Stomach (tissue), 9 donors: Measurements from ENCODE around the gene DIS3L2. TPM values are rescaled to one million over a fixed set of nuclear protein-coding genes. Genes with fewer than 3 reads are reported as not detected.
A peak's percentile ranks its signal among the peaks of the same experiment; 100 is the strongest.

ENCODE experiments used
- DNase-seq, 2 donors: peaks; one replicate each; pipeline versions ENCODE4 v3.0.0 to v3.0.0-alpha.2; 2013 to 2019
- H3K27ac ChIP-seq, 5 donors: fragments of 200-600 bp in 4 of 5; sonication (generic) in 4 of 5; one replicate each; pipeline ENCODE4 v1.5.1; 2013 to 2019; ENCODE audit warnings: mild to moderate bottlenecking in 1 of 5, moderate library complexity in 1 of 5
- H3K27me3 ChIP-seq, 3 donors: fragments of 200-600 bp; sonication (generic); one replicate each; pipeline ENCODE4 v1.5.1; 2017 to 2019; ENCODE audit warnings: mixed run types in 1 of 3
- H3K36me3 ChIP-seq, 4 donors: fragments of 200-600 bp; sonication (generic); 1 replicate in 3 of 4; 2 replicates in 1 of 4; pipeline ENCODE4 v1.5.1; 2016 to 2019
- H3K4me1 ChIP-seq, 4 donors: fragments of 200-600 bp; sonication (generic); one replicate each; pipeline ENCODE4 v1.5.1; 2016 to 2019
- H3K4me3 ChIP-seq, 4 donors: fragments of 200-600 bp; sonication (generic) in 3 of 4; one replicate each; pipeline ENCODE4 v1.5.1; 2016 to 2019; ENCODE audit warnings: mild to moderate bottlenecking in 1 of 4
- H3K9me3 ChIP-seq, 4 donors: fragments of 200-600 bp; sonication (generic); one replicate each; pipeline ENCODE4 v1.5.1; 2016 to 2019
- EP300 ChIP-seq: sonication (generic); formaldehyde crosslinking; IDR thresholded peaks from one replicate; pipeline ENCODE4 v1.6.1; 2017; ENCODE audit warnings: antibody characterized with exemption
- POLR2A ChIP-seq, 4 donors: fragments of 450-650 bp; IDR thresholded peaks; one replicate each; pipeline ENCODE4 v1.6.1; 2016; ENCODE audit warnings: antibody characterized with exemption in 4 of 4, control low read depth in 2 of 4, mild to moderate bottlenecking in 1 of 4, moderate library complexity in 1 of 4
- POLR2AphosphoS5 ChIP-seq, 3 donors: sonication (generic); formaldehyde crosslinking; IDR thresholded peaks; one replicate each; pipeline ENCODE4 v1.6.1; 2016; ENCODE audit warnings: antibody characterized with exemption in 3 of 3
- WGBS, 5 donors: extraction: QIAGEN DNeasy Blood & Tissue Kit in 3 of 5; methylation state at CpG; one replicate each; pipeline versions ENCODE4 v1.1.5 to v1.1.7; 2013 to 2018; 5-methylcytosine and 5-hydroxymethylcytosine counted together
- intact Hi-C: fragments of 100-400 bp; cut with DNase I; formaldehyde crosslinking; loops from one replicate; pipeline ENCODE4 v1.15.1; 2023; ENCODE audit warnings: low total_unique reads
- polyA plus RNA-seq, 3 donors: library from polyadenylated mRNA; stranded (reverse); fragments of 200-250 nt; gene quantifications; one replicate each; pipeline ENCODE4 v1.2.3, GENCODE V29; 2013
- total RNA-seq, 5 donors: library from RNA; depleted of rRNA; stranded (reverse); fragments of >200 nt; gene quantifications; one replicate each; pipeline versions ENCODE4 v1.1.0 to v1.2.3, GENCODE V29; 2014 to 2016
- TF ChIP-seq, protein P1 (sequence below), 7 experiments: fragments of 450-650 bp in 4 of 7; fragments of 200-600 bp in 3 of 7; sonication (generic) in 3 of 7; IDR thresholded peaks; one replicate each; pipeline ENCODE4 v1.5.1; 2016 to 2019; ENCODE audit warnings: antibody characterized with exemption in 7 of 7, control low read depth in 2 of 7, mild to moderate bottlenecking in 1 of 7
- donor health status: healthy with polysubstance abuse.
- donor health status: Bipolar disorder and iron deficiency.
- donor health status: healthy.

Gene DIS3L2
- total and polyA plus RNA-seq, 8 donors = 10.4 to 124 (median 26.8) TPM

DNA sequence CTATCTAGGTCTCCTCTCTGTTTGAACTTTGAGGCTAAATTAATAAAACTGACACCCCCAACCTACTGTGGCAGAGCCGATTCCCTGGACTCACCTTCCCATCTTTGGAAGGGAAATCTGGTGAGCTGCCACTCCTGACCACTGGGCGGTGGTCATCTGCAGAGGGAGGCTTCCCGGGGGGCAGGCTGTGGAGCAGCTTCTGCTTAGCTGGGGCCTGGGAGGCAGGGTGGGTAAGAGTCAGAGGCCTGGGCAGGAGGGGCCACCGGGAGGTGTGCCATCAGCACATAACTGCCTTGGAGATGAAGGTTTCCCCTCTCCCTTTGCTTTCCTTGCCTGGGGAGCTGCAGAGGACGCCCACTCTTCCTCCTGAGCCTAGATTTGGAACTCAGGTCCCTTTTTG, 33.0 kb upstream of the DIS3L2 start:
- Histone ChIP-seq H3K4me1 (peaks cover 24 to 36% (median 29%) of the 10 kb centered on the region in 4 donors), H3K36me3 (no peaks in the 10 kb centered on the region), H3K27me3 (peaks cover 10 to 67% (median 48%) of the 10 kb centered on the region in 3 donors), H3K9me3 (no peaks in the 10 kb centered on the region), H3K4me3 (no peak overlapping the region), H3K27ac (no peak overlapping the region)
- intact Hi-C loops = loop anchor here (10.0 kb wide), 2 partner anchors 206 to 396 kb away; no protein-coding TSS in a partner anchor
- WGBS, 5 donors = 62 to 71% (median 64%) methylated on average over 5 of the region's 5 CpGs
- TF ChIP-seq, protein P1, sequence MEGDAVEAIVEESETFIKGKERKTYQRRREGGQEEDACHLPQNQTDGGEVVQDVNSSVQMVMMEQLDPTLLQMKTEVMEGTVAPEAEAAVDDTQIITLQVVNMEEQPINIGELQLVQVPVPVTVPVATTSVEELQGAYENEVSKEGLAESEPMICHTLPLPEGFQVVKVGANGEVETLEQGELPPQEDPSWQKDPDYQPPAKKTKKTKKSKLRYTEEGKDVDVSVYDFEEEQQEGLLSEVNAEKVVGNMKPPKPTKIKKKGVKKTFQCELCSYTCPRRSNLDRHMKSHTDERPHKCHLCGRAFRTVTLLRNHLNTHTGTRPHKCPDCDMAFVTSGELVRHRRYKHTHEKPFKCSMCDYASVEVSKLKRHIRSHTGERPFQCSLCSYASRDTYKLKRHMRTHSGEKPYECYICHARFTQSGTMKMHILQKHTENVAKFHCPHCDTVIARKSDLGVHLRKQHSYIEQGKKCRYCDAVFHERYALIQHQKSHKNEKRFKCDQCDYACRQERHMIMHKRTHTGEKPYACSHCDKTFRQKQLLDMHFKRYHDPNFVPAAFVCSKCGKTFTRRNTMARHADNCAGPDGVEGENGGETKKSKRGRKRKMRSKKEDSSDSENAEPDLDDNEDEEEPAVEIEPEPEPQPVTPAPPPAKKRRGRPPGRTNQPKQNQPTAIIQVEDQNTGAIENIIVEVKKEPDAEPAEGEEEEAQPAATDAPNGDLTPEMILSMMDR (IDR thresholded peaks at IDR 0.05) = no peak
- TF ChIP-seq POLR2A (IDR thresholded peaks at IDR 0.05) (no peak), EP300 (no peak), POLR2AphosphoS5 (IDR thresholded peaks at IDR 0.05) (no peak)
- DNase-seq = peak in 1 of 2 donors; percentile 9

DNA sequence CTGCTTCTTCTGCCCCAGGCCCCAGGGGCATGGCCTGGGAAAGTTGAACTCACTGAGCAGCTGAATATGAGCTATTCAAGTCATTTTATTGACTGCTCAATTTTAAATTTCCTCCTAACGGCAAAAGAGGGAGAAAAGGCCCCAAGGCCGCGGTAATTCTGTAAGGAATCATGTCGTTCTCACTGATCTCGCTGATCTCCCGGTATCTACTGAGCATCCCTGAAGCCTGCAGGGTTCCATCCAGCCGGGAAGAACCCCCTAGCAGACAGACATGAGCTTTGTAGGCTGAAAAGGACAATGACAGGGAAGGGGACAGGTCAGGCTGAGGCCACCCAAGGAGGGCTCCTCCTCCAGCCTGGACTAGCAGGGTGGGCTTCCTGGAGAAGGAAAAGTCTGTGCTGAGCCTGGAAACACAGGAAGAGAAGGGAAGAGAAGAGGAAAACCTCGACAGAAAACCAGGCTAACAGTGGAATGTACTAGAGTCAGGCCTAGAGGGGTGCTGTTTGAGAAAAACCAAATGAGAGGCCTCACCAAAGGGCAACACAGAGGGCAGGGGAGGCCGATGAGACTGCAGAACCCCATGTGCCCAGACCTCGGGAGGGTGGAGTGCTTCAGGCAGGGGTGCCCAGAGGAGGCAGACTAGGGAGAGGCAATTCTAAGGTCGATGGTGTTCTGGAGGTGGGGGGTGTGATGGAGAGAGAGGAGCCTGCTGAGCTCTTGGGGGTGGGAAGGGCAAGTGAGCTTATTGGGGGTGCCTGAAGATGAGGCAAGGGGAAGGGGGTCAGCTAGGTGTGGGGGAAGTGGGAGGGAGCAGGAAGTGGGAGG, 32.4 kb upstream of the DIS3L2 start:
- intact Hi-C loops = loop anchor here (10.0 kb wide), 2 partner anchors 206 to 396 kb away; no protein-coding TSS in a partner anchor
- TF ChIP-seq POLR2AphosphoS5 (IDR thresholded peaks at IDR 0.05) (no peak), POLR2A (IDR thresholded peaks at IDR 0.05) (no peak), EP300 (no peak)
- TF ChIP-seq, protein P1 (IDR thresholded peaks at IDR 0.05) = no peak
- Histone ChIP-seq H3K27me3 (peaks cover 10 to 60% (median 42%) of the 10 kb centered on the region in 3 donors), H3K27ac (no peak overlapping the region), H3K4me1 (peaks cover 24 to 36% (median 29%) of the 10 kb centered on the region in 4 donors), H3K36me3 (no peaks in the 10 kb centered on the region), H3K9me3 (no peaks in the 10 kb centered on the region), H3K4me3 (no peak overlapping the region)
- WGBS, 5 donors = 73 to 86% (median 84%) methylated on average over 11 of the region's 11 CpGs
- DNase-seq = peak in 1 of 2 donors; percentile 15

DNA sequence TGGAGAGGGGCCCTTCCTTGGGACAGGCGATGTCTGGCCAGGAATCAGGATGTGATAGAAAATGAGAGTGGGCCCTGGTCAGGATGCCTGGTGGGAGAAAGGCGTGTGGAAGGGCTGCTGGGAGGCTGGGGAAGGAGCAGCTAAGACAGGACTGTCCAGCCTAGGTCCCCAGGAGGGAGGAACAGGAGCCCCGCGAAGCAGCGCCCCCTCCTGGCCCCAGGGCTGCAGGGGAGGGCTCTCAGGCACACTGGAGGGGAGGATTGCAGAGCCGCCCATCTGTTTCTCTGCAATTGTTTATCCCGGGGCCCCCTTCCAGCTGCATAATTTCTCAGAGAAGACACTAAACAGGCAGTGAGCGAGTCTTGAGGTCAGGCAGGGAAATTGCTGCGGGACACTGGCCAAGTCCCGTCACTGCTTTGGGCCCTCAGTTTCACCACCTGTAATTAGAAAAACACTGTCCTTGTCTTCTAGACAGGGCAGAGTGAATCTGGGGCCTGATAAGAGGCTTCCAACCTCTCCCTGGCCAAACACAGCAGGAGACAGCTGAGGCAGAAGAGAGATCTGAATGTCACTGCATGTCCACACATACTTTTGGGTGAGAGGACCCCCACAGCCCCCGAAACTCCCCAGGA, 31.4 kb upstream of the DIS3L2 start:
- Histone ChIP-seq H3K9me3 (no peaks in the 10 kb centered on the region), H3K4me1 (peaks cover 20 to 30% (median 24%) of the 10 kb centered on the region in 4 donors), H3K27ac (no peak overlapping the region), H3K36me3 (no peaks in the 10 kb centered on the region), H3K27me3 (peaks cover 10 to 51% (median 34%) of the 10 kb centered on the region in 3 donors), H3K4me3 (no peak overlapping the region)
- DNase-seq = peak; percentile 24 to 62
- WGBS, 5 donors = 46 to 49% (median 48%) methylated on average over 10 to 11 of the region's 11 CpGs
- intact Hi-C loops = loop anchor here (10.0 kb wide), 2 partner anchors 205 to 395 kb away; no protein-coding TSS in a partner anchor
- TF ChIP-seq EP300 = no peak
- TF ChIP-seq, protein P1 (IDR thresholded peaks at IDR 0.05) = no peak
- no peak for TF ChIP-seq POLR2AphosphoS5 (IDR thresholded peaks at IDR 0.05)
- TF ChIP-seq POLR2A (IDR thresholded peaks at IDR 0.05) = no peak

DNA sequence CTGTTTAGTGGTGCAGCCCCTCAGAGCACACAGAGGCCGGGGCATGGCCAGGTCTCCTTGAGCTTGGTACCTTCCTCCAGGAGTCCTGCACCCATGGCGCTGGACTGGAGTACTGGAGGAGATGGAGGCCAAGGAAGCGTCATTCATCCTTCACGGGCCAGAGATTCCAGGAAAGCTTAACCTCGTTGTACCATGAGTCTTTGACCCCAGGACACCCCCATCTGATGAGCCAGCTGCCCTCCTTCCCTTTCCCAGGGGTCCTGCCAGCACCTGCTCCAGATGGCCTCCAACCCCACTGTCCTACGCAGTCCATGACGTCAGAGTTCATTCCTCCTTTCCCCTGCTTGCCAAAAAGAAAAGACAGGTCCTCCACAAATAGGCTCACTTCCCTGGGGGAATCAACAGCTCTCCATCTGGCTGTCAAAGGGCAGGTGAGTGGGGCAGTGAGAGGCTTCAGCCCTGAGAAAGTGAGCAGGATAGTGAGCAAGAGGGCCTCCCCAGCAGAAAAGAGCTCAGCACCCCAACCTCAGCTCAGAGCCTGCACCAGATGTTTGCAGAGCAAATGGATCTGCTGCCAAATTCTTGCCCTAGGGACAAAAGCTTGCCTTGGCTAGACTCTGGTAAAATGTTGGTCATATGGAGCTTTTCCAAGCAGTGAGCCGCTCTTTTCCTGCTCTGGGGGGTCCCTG, 30.8 kb upstream of the DIS3L2 start:
- Histone ChIP-seq H3K27me3 (peaks cover 10 to 44% (median 27%) of the 10 kb centered on the region in 3 donors), H3K36me3 (no peaks in the 10 kb centered on the region), H3K4me1 (peaks cover 14 to 23% (median 17%) of the 10 kb centered on the region in 4 donors), H3K4me3 (no peak overlapping the region), H3K9me3 (no peaks in the 10 kb centered on the region), H3K27ac (peak overlapping the region in 1 of 5 donors; percentile 7)
- WGBS, 5 donors = 49 to 68% (median 58%) methylated on average over 8 of the region's 8 CpGs
- no peak for TF ChIP-seq POLR2A (IDR thresholded peaks at IDR 0.05)
- TF ChIP-seq EP300 = no peak
- TF ChIP-seq POLR2AphosphoS5 (IDR thresholded peaks at IDR 0.05) = no peak
- TF ChIP-seq, protein P1 (IDR thresholded peaks at IDR 0.05) = no peak
- peak in 1 of 2 donors; percentile 16 for DNase-seq
- intact Hi-C loops = no loop called here
